ENCODE results near the gene LINC00237.

Gene LINC00237

GRCh38 chr20:21064924-21065323 is 41.2 kb downstream of the LINC00237 start:
- DNase-seq (ENCODE audit: low read depth in 1 of 2, low spot score in 1 of 2): no peak
- Histone ChIP-seq H3K27ac (replicated peaks) (no peak overlapping the region), H3K27me3 (ENCODE audit: insufficient read depth, poor library complexity, severe bottlenecking) (no peaks in the 10 kb centered on the region), H3K4me3 (replicated peaks; ENCODE audit: insufficient read depth, low read length) (no peak overlapping the region)
- TF ChIP-seq CTCF (IDR thresholded peaks at IDR 0.05; ENCODE audit: insufficient read depth, low read length) (no peak), REST (IDR thresholded peaks at IDR 0.05; ENCODE audit: insufficient replicate concordance, low read depth) (no peak), POLR2AphosphoS5 (IDR thresholded peaks at IDR 0.05; ENCODE audit: low read depth) (no peak), SPI1 (IDR thresholded peaks at IDR 0.05; ENCODE audit: borderline replicate concordance, low read depth) (no peak), GABPA (IDR thresholded peaks at IDR 0.05; ENCODE audit: low read depth) (no peak)

DNA sequence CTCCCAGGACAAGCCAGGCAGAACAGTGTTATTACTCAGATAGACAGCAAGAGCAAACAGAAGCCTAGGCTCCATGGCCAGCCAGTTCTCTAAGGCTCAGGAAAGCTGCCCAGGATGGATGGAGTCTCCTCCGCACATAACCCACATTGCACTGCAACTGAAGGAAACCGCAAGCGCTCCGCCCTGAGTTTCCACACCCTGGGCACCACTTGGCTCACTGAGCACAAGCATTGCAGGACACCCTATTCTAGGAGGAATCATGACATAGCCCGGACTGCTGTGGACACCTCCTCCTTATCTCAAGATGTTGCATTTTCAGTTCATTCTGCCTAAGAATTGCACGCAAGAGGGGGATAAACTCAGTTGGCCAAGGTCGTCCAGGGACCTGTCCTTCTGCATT is 42.9 kb downstream of the LINC00237 start:
- H3K27ac ChIP-seq (replicated peaks): no peak overlapping the region
- no peak overlapping the region for H3K4me3 ChIP-seq (replicated peaks; ENCODE audit: insufficient read depth, low read length)
- DNase-seq (ENCODE audit: low read depth in 1 of 2, low spot score in 1 of 2): no peak
- TF ChIP-seq GABPA (IDR thresholded peaks at IDR 0.05; ENCODE audit: low read depth): no peak
- TF ChIP-seq CTCF (IDR thresholded peaks at IDR 0.05; ENCODE audit: insufficient read depth, low read length): no peak
- TF ChIP-seq SPI1 (IDR thresholded peaks at IDR 0.05; ENCODE audit: borderline replicate concordance, low read depth): no peak
- TF ChIP-seq POLR2AphosphoS5 (IDR thresholded peaks at IDR 0.05; ENCODE audit: low read depth): no peak
- no peak for TF ChIP-seq REST (IDR thresholded peaks at IDR 0.05; ENCODE audit: insufficient replicate concordance, low read depth)
- peaks cover 5% of the 10 kb centered on the region for H3K27me3 ChIP-seq (ENCODE audit: insufficient read depth, poor library complexity, severe bottlenecking)

DNA sequence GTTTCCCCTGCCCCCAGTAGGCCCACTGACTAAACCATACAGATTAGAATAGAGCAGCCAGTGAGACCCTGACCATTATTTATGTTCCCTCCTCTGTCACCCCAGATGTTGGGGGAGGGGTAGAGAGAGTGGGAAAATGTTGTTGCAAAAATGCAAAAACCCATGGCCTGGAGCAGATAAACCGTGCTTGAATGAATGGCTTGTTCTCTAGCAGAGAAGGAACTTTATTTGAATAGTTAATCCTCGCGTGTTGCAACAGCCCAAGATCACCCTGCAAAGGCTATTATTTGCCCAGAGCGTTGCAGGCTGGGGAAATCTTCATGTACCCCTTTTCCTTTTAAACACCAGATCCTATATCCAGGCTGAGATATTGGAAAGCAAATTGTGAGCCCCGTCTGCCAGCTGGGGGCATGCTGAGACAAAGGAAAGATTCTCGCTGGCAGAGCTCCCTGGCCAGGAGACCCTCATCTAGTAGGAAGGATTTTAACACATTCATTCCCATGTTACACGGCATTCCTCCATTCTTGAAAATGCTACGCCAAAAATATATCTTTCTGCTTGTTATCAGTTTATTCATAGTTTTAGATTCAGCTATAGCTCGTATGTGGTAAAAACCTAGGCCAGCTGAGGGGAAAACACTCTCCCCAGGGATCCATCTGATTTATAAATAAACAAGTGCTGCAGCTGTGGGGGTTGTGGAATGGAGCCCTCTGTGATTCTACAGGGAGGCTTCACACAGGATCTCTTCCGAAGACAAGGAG is 53.0 kb downstream of the LINC00237 start:
- H3K4me3 ChIP-seq (replicated peaks; ENCODE audit: insufficient read depth, low read length): no peak overlapping the region
- H3K27me3 ChIP-seq (ENCODE audit: insufficient read depth, poor library complexity, severe bottlenecking): peaks cover 3% of the 10 kb centered on the region
- DNase-seq (ENCODE audit: low read depth in 1 of 2, low spot score in 1 of 2): peak in 1 of 2 experiments; percentile 9
- no peak overlapping the region for H3K27ac ChIP-seq (replicated peaks)
- TF ChIP-seq GABPA (IDR thresholded peaks at IDR 0.05; ENCODE audit: low read depth) (no peak), REST (IDR thresholded peaks at IDR 0.05; ENCODE audit: insufficient replicate concordance, low read depth) (no peak), CTCF (IDR thresholded peaks at IDR 0.05; ENCODE audit: insufficient read depth, low read length) (no peak), POLR2AphosphoS5 (IDR thresholded peaks at IDR 0.05; ENCODE audit: low read depth) (no peak), SPI1 (IDR thresholded peaks at IDR 0.05; ENCODE audit: borderline replicate concordance, low read depth) (no peak)
